Activated CD8-positive, alpha-beta memory T cell treated with anti-CD3 and anti-CD28 coated beads, Interleukin-2, amount 10 ng/mL, durations not matched to agents 7 days and 5 days (primary cell): ENCODE results near the gene LIPK. TPM values are rescaled to one million over a fixed set of nuclear protein-coding genes. Genes with fewer than 3 reads are reported as not detected.

Source experiments
- ATAC-seq: fragments of 150-1000 bp; cut with Tn5 transposase; one replicate; pipeline ENCODE4 v1.10.0; 2021; ENCODE audit warnings: moderate library complexity
- CTCF ChIA-PET: fragments of 350-600 bp; sonication (Branson Sonifier 250); formaldehyde crosslinking; loops from one replicate; lab custom pipeline; 2021; ENCODE audit warnings: antibody characterized with exemption; lab: Charles Lee
- DNase-seq: peaks from one replicate; pipeline ENCODE4 v3.0.0-alpha.2; 2020
- H3K27ac Mint-ChIP-seq: one replicate; pipeline ENCODE4 v1.8.0; 2021; ENCODE audit warnings: mild to moderate bottlenecking, mixed read lengths
- H3K27me3 Mint-ChIP-seq: one replicate; pipeline ENCODE4 v1.8.0; 2021; ENCODE audit warnings: mixed read lengths
- H3K36me3 Mint-ChIP-seq: one replicate; pipeline ENCODE4 v1.8.0; 2021; ENCODE audit warnings: mild to moderate bottlenecking, mixed read lengths
- H3K4me1 Mint-ChIP-seq: one replicate; pipeline ENCODE4 v1.8.0; 2021; ENCODE audit warnings: mixed read lengths
- H3K4me3 Mint-ChIP-seq: one replicate; pipeline ENCODE4 v1.8.0; 2021; ENCODE audit warnings: mild to moderate bottlenecking, moderate library complexity, mixed read lengths
- H3K9me3 Mint-ChIP-seq: one replicate; pipeline ENCODE4 v1.8.0; 2022; ENCODE audit warnings: low read depth, mixed read lengths
- total RNA-seq, 2 experiments: library from RNA; stranded (reverse); gene quantifications; one replicate each; pipeline ENCODE4 v1.2.3, GENCODE V29; 2021

LIPK gene
- total RNA-seq, 2 experiments from 2014 or later: not detected

GRCh38 chr10:88765816-88766215 lies 59.8 kb downstream of the LIPK start:
- H3K27ac Mint-ChIP-seq: no peak overlapping the region
- no peak overlapping the region for H3K4me3 Mint-ChIP-seq
- H3K36me3 Mint-ChIP-seq: no peaks in the 10 kb centered on the region
- peaks cover 3% of the 10 kb centered on the region for H3K27me3 Mint-ChIP-seq
- H3K4me1 Mint-ChIP-seq: peaks cover 4% of the 10 kb centered on the region
- ATAC-seq: no peak
- H3K9me3 Mint-ChIP-seq: no peaks in the 10 kb centered on the region
- CTCF ChIA-PET: no interaction called here
- no peak for DNase-seq

- peaks cover 2% of the 10 kb centered on the region for H3K9me3 Mint-ChIP-seq
- H3K27me3 Mint-ChIP-seq: peaks cover 15% of the 10 kb centered on the region
- DNase-seq: no peak
- H3K4me1 Mint-ChIP-seq: no peaks in the 10 kb centered on the region
- no peak for ATAC-seq
- CTCF ChIA-PET: no interaction called here
- H3K36me3 Mint-ChIP-seq: no peaks in the 10 kb centered on the region
- H3K27ac Mint-ChIP-seq: no peak overlapping the region
- H3K4me3 Mint-ChIP-seq: no peak overlapping the region
Measured at GRCh38 chr10:88769384-88769783, 63.3 kb downstream of the LIPK start.

DNA sequence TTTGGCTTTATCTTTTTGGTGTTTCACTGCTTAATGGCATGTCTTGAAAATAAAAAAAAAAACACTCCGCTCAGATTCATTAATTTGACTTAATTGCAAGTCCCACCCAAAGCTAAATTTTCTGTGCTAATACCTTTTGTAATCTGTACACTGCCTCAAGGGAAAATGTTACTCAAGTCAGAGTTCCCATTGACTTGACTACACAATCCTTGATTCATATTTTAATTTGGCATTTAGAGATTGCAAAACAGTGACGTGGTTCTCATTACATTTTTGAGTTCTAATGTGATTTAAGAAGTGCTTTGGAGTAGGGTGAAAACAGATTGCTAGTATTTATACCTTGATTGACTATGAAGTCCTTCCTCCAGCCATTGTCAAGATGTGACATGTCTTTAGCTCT lies 75.2 kb downstream of the LIPK start:
- Mint-ChIP-seq H3K36me3 (no peaks in the 10 kb centered on the region), H3K27ac (no peak overlapping the region), H3K4me1 (peaks cover 4% of the 10 kb centered on the region), H3K9me3 (no peaks in the 10 kb centered on the region), H3K27me3 (peaks cover 25% of the 10 kb centered on the region), H3K4me3 (no peak overlapping the region)
- ATAC-seq (no peak), DNase-seq (no peak)
- CTCF ChIA-PET: interaction anchor here (1.5 kb wide), 1 partner anchor 55 kb away, joined by 3 read pairs; no protein-coding TSS in a partner anchor

DNA sequence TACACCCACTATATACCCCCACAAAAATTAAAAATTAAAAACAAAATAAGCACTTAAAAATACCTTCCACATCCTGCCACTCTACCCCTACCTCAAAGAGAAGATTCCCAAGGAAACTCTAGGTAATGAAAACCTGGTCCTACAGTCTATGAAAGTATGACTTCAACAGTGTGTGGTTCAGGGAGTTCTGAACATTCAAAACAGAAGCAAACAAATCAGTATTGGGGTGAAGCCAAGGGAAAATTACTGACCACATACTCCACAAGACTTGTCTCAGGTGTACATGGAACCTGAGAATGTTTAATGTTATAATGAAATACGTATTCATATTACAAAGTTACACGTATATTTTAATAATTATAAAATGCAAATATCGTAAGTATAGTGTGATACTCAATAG lies 76.2 kb downstream of the LIPK start:
- Mint-ChIP-seq H3K27me3 (peaks cover 20% of the 10 kb centered on the region), H3K9me3 (no peaks in the 10 kb centered on the region), H3K4me1 (peaks cover 4% of the 10 kb centered on the region), H3K27ac (no peak overlapping the region), H3K36me3 (no peaks in the 10 kb centered on the region), H3K4me3 (no peak overlapping the region)
- DNase-seq (no peak), ATAC-seq (no peak)
- CTCF ChIA-PET: no interaction called here

DNA sequence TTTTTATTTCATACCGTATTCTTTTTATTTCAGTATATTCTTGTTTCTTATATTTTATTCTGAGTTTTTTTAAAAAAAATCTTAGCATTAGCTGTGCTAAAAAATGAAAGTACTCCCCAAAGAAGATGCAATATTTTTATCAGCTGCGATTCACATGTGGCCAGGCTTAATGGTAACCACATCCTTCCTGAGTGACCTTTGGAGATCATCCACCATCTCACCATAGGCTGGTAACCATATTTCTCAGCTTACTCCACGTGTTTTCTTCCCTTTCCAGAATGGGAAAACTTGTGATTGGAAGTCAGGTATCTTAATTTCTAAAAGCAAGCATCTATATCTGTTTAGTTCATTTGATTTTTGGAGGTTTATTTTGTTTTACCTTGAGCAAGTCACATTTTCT lies 77.7 kb downstream of the LIPK start:
- peaks cover 22% of the 10 kb centered on the region for H3K27me3 Mint-ChIP-seq
- no peak for ATAC-seq
- no peak overlapping the region for H3K4me3 Mint-ChIP-seq
- H3K36me3 Mint-ChIP-seq: no peaks in the 10 kb centered on the region
- no peak overlapping the region for H3K27ac Mint-ChIP-seq
- H3K9me3 Mint-ChIP-seq: no peaks in the 10 kb centered on the region
- CTCF ChIA-PET: no interaction called here
- peaks cover 4% of the 10 kb centered on the region for H3K4me1 Mint-ChIP-seq
- DNase-seq: no peak

DNA sequence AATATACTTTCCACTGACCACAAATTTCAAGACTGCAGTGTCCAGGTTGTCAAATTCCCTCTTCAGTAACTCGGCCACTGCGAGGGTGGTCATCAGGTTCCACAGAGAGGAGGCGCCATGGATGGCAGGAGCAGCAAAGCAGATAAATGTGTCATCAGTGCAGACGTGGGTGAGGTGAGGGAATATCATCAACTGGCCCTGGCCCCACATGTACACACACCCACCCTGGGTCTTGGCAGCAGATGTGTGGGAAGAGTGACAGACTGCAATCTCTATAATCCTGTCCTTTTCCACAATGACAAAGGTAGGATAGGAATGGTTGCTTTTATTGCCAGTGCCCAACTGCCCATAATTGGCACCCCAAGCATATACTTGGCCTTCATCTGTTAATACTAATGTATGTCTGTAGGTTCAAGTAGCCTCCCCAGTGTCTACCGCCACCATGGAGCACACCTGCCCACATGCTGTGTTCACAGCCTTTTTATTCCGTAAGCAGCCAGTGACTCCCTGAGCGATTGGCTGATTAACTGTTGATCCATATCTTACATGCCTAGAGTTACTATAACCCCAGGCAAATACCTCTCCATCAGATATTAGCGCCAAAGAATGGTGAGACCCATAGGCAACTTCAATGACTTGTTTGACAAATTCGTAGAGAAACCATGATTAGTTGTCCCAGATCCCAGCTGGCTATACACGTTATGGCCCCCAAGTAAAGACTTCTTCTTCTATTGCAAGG lies 80.2 kb downstream of the LIPK start:
- DNase-seq (no peak), ATAC-seq (no peak)
- Mint-ChIP-seq H3K4me3 (no peak overlapping the region), H3K4me1 (peaks cover 4% of the 10 kb centered on the region), H3K27ac (no peak overlapping the region), H3K36me3 (no peaks in the 10 kb centered on the region), H3K9me3 (no peaks in the 10 kb centered on the region), H3K27me3 (peaks cover 7% of the 10 kb centered on the region)
- CTCF ChIA-PET: no interaction called here

GRCh38 chr10:88787463-88787862 lies 81.4 kb downstream of the LIPK start:
- DNase-seq (no peak), ATAC-seq (no peak)
- Mint-ChIP-seq H3K9me3 (no peaks in the 10 kb centered on the region), H3K4me1 (peaks cover 9% of the 10 kb centered on the region), H3K27me3 (peaks cover 7% of the 10 kb centered on the region), H3K4me3 (no peak overlapping the region), H3K27ac (no peak overlapping the region), H3K36me3 (no peaks in the 10 kb centered on the region)
- CTCF ChIA-PET: no interaction called here

- peaks cover 2% of the 10 kb centered on the region for H3K27me3 Mint-ChIP-seq
- ATAC-seq (no peak), DNase-seq (no peak)
- H3K9me3 Mint-ChIP-seq: no peaks in the 10 kb centered on the region
- CTCF ChIA-PET: no interaction called here
- no peak overlapping the region for H3K4me3 Mint-ChIP-seq
- H3K36me3 Mint-ChIP-seq: no peaks in the 10 kb centered on the region
- H3K27ac Mint-ChIP-seq: no peak overlapping the region
- H3K4me1 Mint-ChIP-seq: peaks cover 16% of the 10 kb centered on the region
Measured at GRCh38 chr10:88788924-88789323, 82.9 kb downstream of the LIPK start.

DNA sequence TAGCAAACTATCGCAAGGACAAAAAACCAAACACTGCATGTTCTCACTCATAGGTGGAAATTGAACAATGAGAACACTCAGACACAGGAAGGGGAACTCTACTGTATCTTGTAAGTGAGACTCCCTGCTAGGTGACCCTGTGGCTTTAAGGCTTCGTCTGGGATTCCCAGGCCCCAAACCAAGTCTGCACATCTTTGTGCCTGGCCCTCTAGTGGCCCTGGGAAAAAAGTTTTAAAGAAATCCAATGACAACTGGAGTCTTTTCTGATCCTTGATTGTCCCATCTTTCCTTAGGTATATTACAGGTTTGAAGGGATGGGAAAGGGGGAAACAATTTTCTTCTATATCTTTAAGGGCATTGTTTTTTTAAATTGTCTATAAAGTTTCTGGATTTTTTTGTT lies 85.9 kb downstream of the LIPK start:
- ATAC-seq: no peak
- Mint-ChIP-seq H3K27ac (no peak overlapping the region), H3K9me3 (no peaks in the 10 kb centered on the region), H3K27me3 (peaks cover 7% of the 10 kb centered on the region), H3K36me3 (no peaks in the 10 kb centered on the region), H3K4me3 (no peak overlapping the region), H3K4me1 (peaks cover 24% of the 10 kb centered on the region)
- CTCF ChIA-PET: no interaction called here
- DNase-seq: no peak

GRCh38 chr10:88792661-88793060 lies 86.6 kb downstream of the LIPK start:
- no peak for DNase-seq
- Mint-ChIP-seq H3K27me3 (peaks cover 9% of the 10 kb centered on the region), H3K36me3 (no peaks in the 10 kb centered on the region), H3K4me3 (no peak overlapping the region), H3K9me3 (no peaks in the 10 kb centered on the region), H3K4me1 (peaks cover 24% of the 10 kb centered on the region), H3K27ac (no peak overlapping the region)
- CTCF ChIA-PET: no interaction called here
- no peak for ATAC-seq

- Mint-ChIP-seq H3K36me3 (no peaks in the 10 kb centered on the region), H3K27me3 (peaks cover 13% of the 10 kb centered on the region)
Measured at GRCh38 chr10:88793712-88794299, 87.8 kb downstream of the LIPK start.

DNA sequence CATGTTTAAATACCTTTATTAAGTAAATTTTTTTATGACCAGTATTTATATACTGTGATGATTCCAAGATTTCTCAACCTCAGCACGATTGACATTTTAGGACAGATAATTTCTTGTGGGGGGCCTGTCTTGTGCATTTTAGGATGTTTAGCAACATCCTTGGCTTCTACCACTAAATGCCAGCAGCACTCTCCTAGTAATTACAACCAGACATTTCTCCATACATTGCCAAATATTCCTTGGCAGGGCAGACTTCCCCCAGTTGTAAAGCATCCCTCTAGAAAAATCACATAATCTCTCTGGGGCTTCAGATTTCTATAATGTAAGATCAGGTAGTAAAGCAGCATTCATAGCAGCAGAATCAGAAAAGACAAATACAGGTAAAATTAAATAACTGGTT lies 88.7 kb downstream of the LIPK start:
- Mint-ChIP-seq H3K9me3 (no peaks in the 10 kb centered on the region), H3K4me1 (peaks cover 24% of the 10 kb centered on the region), H3K27me3 (peaks cover 13% of the 10 kb centered on the region), H3K36me3 (no peaks in the 10 kb centered on the region), H3K4me3 (no peak overlapping the region), H3K27ac (no peak overlapping the region)
- ATAC-seq: no peak
- no peak for DNase-seq
- CTCF ChIA-PET: interaction anchor here (1.1 kb wide), 1 partner anchor 40 kb away, joined by 3 read pairs; no protein-coding TSS in a partner anchor

More at GRCh38 chr10:88793712-88794299, 87.8 kb downstream of the LIPK start:
- H3K4me1 Mint-ChIP-seq: peaks cover 24% of the 10 kb centered on the region
- H3K9me3 Mint-ChIP-seq: no peaks in the 10 kb centered on the region
- no peak for DNase-seq
- no peak overlapping the region for H3K27ac Mint-ChIP-seq
- no peak overlapping the region for H3K4me3 Mint-ChIP-seq
- peak; percentile 86 for ATAC-seq
- CTCF ChIA-PET: interaction anchor here (0.9 to 1.1 kb wide), 2 partner anchors 41 to 66 kb away, joined by 3 read pairs; no protein-coding TSS in a partner anchor

DNA sequence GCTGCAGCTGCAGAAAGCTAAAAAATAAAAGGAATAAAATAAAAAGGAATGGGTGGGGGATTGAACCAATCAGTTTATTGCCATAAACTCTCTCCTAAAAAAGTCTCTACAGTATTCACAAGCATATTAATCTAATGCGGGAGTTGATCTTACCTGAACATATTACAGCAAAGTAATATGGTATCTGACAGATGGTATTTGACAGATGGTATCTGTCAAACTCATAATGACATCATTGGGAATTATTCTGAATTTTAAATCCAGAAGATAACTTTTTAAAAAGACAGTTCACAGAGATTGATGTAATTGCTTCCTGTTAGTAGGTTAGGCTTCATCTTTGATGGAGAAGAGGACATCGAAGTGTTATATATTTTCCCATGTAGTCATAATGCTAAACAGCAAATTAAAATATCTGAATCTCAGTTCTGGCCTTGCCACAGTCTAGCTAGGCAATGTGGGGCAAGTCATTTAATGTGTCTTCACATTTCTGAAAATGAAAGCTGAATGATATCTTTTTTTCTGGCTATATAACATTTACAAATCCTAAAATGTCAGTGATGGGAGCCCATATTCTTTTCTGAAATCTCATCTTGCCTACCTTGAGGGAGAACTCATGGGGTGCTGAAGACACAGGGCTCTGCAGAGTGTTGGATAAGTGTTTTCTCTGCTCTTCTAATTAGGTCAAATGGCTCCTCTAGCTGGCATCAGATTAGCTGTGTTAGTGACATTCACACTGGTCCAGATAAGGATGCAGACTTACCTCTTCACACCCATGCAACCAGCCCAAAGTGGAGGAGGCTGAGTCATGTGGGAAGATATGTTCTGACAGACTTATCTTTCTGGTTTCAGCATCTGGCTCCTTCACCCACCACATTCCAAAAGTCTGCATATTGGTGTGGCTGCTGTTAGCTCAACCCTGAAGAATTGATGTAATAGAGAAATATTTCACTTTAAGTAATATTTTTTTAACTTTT lies 94.4 kb downstream of the LIPK start:
- H3K36me3 Mint-ChIP-seq: no peaks in the 10 kb centered on the region
- peaks cover 9% of the 10 kb centered on the region for H3K4me1 Mint-ChIP-seq
- peaks cover 16% of the 10 kb centered on the region for H3K27me3 Mint-ChIP-seq
- H3K9me3 Mint-ChIP-seq: no peaks in the 10 kb centered on the region
- peak; percentile 65 for ATAC-seq
- H3K27ac Mint-ChIP-seq: no peak overlapping the region
- peak; percentile 47 for DNase-seq
- CTCF ChIA-PET: interaction anchor here (0.6 to 1.5 kb wide), 2 partner anchors 10 to 120 kb away, joined by 3 read pairs; no protein-coding TSS in a partner anchor
- H3K4me3 Mint-ChIP-seq: no peak overlapping the region
